Measurements from ENCODE around the gene SHH.

The SHH gene

GRCh38 chr7:155813125-155813524 lies 862 bp upstream of the SHH start:
- no peak for DNase-seq (ENCODE audit: extremely low read depth, low read depth)
- TF ChIP-seq CTCF (IDR thresholded peaks at IDR 0.05; ENCODE audit: low read depth, low read length), result no peak

- no peak for TF ChIP-seq CTCF (IDR thresholded peaks at IDR 0.05; ENCODE audit: low read depth, low read length)
- DNase-seq (ENCODE audit: extremely low read depth, low read depth), result no peak
These were observed 736 bp downstream of the SHH start for GRCh38 chr7:155811560-155811894.

GRCh38 chr7:155810770-155811559 lies 1.3 kb downstream of the SHH start:
- DNase-seq (ENCODE audit: extremely low read depth, low read depth), result no peak
- no peak for TF ChIP-seq CTCF (IDR thresholded peaks at IDR 0.05; ENCODE audit: low read depth, low read length)

GRCh38 chr7:155809947-155810769 lies 2.1 kb downstream of the SHH start:
- TF ChIP-seq CTCF (IDR thresholded peaks at IDR 0.05; ENCODE audit: low read depth, low read length), result no peak
- no peak for DNase-seq (ENCODE audit: extremely low read depth, low read depth)

GRCh38 chr7:155809332-155809946 lies 2.8 kb downstream of the SHH start:
- DNase-seq (ENCODE audit: extremely low read depth, low read depth), result no peak
- no peak for TF ChIP-seq CTCF (IDR thresholded peaks at IDR 0.05; ENCODE audit: low read depth, low read length)

- TF ChIP-seq CTCF (IDR thresholded peaks at IDR 0.05; ENCODE audit: low read depth, low read length), result no peak
- DNase-seq (ENCODE audit: extremely low read depth, low read depth), result no peak
These were observed 3.5 kb downstream of the SHH start for GRCh38 chr7:155808549-155809331.
